ENCODE results near the gene POU2AF2.

Gene POU2AF2, protein sequence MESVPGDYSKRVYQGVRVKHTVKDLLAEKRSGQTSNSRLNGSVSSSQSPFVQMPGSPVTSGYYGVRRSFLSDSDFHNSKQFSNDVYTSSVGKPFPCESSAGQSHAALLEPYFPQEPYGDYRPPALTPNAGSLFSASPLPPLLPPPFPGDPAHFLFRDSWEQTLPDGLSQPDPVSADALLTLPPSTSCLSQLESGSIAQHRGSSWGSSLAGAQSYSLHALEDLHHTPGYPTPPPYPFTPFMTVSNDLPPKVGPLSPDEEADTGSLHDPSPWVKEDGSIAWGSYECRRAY

DNA sequence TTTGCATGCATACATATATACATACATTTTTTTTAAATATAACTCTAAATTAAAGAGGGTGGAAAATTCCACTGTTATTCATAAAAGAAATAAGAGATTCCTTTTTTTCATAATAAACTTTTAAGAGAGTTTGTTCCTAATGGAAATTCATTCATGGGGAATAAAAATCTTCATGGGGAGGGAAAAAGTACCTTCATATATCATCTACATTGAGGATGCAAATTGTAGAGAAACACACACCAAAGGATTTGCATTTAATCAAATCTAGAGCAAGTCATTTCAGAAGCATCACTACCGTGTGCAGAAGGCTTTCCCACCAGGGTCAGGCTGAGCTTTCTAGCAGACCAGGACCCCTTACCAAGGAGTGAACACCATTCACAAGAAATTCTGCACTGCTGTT is at the start of gene POU2AF2:
TSS of gene POU2AF2 (plus strand) at position 301 of the 400 bp plus-strand sequence. CDS start 129 bp downstream, outside the sequence.
- Histone ChIP-seq H3K9me2 (replicated peaks; ENCODE audit: control insufficient read depth, low read length) (no peaks in the 10 kb centered on the region), H3K4me1 (ENCODE audit: control insufficient read depth, low read length) (peaks cover 49% of the 10 kb centered on the region), H3K36me3 (ENCODE audit: control insufficient read depth, low read length) (no peaks in the 10 kb centered on the region), H3K27me3 (ENCODE audit: control insufficient read depth, low read length) (no peaks in the 10 kb centered on the region), H3K4me2 (ENCODE audit: low read length) (peak within 1 kb of the TSS; percentile 52), H3K9me3 (ENCODE audit: control insufficient read depth, insufficient read depth, low read length) (no peaks in the 10 kb centered on the region), H3K27ac (ENCODE audit: low read depth, low read length) (peak within 1 kb of the TSS; percentile 13), H3K4me3 (ENCODE audit: low read length) (peak within 1 kb of the TSS; percentile 31), H4K20me1 (ENCODE audit: control insufficient read depth, insufficient read depth, low read depth, low read length) (no peaks in the 10 kb centered on the region), H3F3A (ENCODE audit: control insufficient read depth, insufficient read depth) (no peaks in the 10 kb centered on the region), H3K79me2 (ENCODE audit: control insufficient read depth, low read length) (no peaks in the 10 kb centered on the region)
- no peak for TF ChIP-seq EZH2phosphoT487 (IDR thresholded peaks at IDR 0.05; ENCODE audit: borderline replicate concordance, low read length)
- TF ChIP-seq, protein P1, sequence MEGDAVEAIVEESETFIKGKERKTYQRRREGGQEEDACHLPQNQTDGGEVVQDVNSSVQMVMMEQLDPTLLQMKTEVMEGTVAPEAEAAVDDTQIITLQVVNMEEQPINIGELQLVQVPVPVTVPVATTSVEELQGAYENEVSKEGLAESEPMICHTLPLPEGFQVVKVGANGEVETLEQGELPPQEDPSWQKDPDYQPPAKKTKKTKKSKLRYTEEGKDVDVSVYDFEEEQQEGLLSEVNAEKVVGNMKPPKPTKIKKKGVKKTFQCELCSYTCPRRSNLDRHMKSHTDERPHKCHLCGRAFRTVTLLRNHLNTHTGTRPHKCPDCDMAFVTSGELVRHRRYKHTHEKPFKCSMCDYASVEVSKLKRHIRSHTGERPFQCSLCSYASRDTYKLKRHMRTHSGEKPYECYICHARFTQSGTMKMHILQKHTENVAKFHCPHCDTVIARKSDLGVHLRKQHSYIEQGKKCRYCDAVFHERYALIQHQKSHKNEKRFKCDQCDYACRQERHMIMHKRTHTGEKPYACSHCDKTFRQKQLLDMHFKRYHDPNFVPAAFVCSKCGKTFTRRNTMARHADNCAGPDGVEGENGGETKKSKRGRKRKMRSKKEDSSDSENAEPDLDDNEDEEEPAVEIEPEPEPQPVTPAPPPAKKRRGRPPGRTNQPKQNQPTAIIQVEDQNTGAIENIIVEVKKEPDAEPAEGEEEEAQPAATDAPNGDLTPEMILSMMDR (IDR thresholded peaks at IDR 0.05; ENCODE audit: low read depth, low read length, poor library complexity, severe bottlenecking) = no peak

DNA sequence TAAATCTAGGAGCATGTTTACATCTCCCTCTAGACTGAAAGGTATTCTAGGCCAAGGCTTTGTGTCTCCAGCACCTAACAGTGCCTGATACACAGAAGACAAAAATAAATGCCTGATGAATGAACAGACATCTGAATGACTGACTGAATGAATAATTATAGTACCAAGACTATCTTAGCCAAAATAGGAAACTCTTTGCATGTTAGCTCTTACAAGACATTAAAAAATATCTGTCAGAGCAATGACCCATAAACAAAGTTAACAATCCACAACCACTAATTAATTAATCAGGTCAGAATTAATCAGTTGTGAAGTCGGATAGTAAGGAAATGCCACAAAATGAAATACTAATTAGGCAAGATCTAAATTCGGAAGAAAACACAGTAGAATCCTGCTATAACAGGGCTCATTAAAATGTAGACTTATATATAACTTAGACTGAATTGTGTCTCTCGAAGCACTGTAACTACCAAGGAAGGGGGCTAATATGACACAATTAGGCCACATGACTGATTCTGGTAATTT is 45.5 kb upstream of the POU2AF2 start:
- TF ChIP-seq, protein P1 (IDR thresholded peaks at IDR 0.05; ENCODE audit: low read depth, low read length, poor library complexity, severe bottlenecking) = no peak
- no peak for TF ChIP-seq EZH2phosphoT487 (IDR thresholded peaks at IDR 0.05; ENCODE audit: borderline replicate concordance, low read length)
- Histone ChIP-seq H3K4me1 (ENCODE audit: control insufficient read depth, low read length) (peaks cover 30% of the 10 kb centered on the region), H3K4me2 (ENCODE audit: low read length) (peak overlapping the region; percentile 72), H3K9me3 (ENCODE audit: control insufficient read depth, insufficient read depth, low read length) (no peaks in the 10 kb centered on the region), H3K27ac (ENCODE audit: low read depth, low read length) (peak overlapping the region; percentile 43), H3K36me3 (ENCODE audit: control insufficient read depth, low read length) (no peaks in the 10 kb centered on the region), H3K4me3 (ENCODE audit: low read length) (peak overlapping the region; percentile 23), H3K79me2 (ENCODE audit: control insufficient read depth, low read length) (no peaks in the 10 kb centered on the region), H3K27me3 (ENCODE audit: control insufficient read depth, low read length) (no peaks in the 10 kb centered on the region), H3F3A (ENCODE audit: control insufficient read depth, insufficient read depth) (no peaks in the 10 kb centered on the region), H3K9me2 (replicated peaks; ENCODE audit: control insufficient read depth, low read length) (no peaks in the 10 kb centered on the region), H4K20me1 (ENCODE audit: control insufficient read depth, insufficient read depth, low read depth, low read length) (no peaks in the 10 kb centered on the region)

DNA sequence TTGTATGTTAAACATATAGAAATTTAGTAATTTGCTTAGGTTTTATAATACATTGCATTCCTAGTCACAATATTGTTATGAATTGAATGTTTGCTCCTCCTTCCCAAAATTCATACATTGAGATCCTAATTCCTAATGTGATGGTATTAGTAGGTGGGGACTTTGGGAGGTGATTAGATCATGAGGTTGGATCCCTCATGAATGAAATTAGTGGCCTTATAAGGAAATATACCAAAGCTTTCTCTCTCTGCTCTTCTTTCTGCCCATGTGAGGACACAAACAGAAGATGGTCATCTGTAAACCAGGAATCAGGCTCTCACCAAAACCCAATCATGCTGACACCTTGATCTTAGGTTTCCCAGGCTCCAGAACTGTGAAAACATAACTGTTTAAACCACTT is 41.3 kb upstream of the POU2AF2 start:
- Histone ChIP-seq H3K9me2 (replicated peaks; ENCODE audit: control insufficient read depth, low read length) (no peaks in the 10 kb centered on the region), H4K20me1 (ENCODE audit: control insufficient read depth, insufficient read depth, low read depth, low read length) (no peaks in the 10 kb centered on the region), H3K4me3 (ENCODE audit: low read length) (no peak overlapping the region), H3K79me2 (ENCODE audit: control insufficient read depth, low read length) (no peaks in the 10 kb centered on the region), H3K27ac (ENCODE audit: low read depth, low read length) (no peak overlapping the region), H3K36me3 (ENCODE audit: control insufficient read depth, low read length) (no peaks in the 10 kb centered on the region), H3K4me2 (ENCODE audit: low read length) (no peak overlapping the region), H3K27me3 (ENCODE audit: control insufficient read depth, low read length) (no peaks in the 10 kb centered on the region), H3K4me1 (ENCODE audit: control insufficient read depth, low read length) (peaks cover 22% of the 10 kb centered on the region), H3F3A (ENCODE audit: control insufficient read depth, insufficient read depth) (no peaks in the 10 kb centered on the region), H3K9me3 (ENCODE audit: control insufficient read depth, insufficient read depth, low read length) (no peaks in the 10 kb centered on the region)
- no peak for TF ChIP-seq EZH2phosphoT487 (IDR thresholded peaks at IDR 0.05; ENCODE audit: borderline replicate concordance, low read length)
- TF ChIP-seq, protein P1 (IDR thresholded peaks at IDR 0.05; ENCODE audit: low read depth, low read length, poor library complexity, severe bottlenecking) = no peak
